Fibroblast of pulmonary artery (primary cell): Measurements from ENCODE around the gene ECT2.
"Not testable (repeated sequence)": the region's sequence is repeated elsewhere in the genome, so short reads cannot be mapped to it uniquely, and the experiment has no call there.

ENCODE experiments used
- DNase-seq: peaks from one replicate; pipeline ENCODE4 v3.0.0-alpha.2; 2010; ENCODE audit warnings: low read depth
- H3K4me3 ChIP-seq: replicated peaks from 2 replicates; pipeline ENCODE4 v1.5.1; 2011; ENCODE audit warnings: low read depth, mild to moderate bottlenecking, control low read depth, low read length, moderate library complexity
- TF ChIP-seq, protein P1 (sequence below): IDR thresholded peaks from 2 replicates; pipeline ENCODE4 v1.5.1; 2011; ENCODE audit warnings: mild to moderate bottlenecking, control low read depth, low read length, inconsistent platforms; ENCODE audit errors: missing control alignments

Gene ECT2

DNA sequence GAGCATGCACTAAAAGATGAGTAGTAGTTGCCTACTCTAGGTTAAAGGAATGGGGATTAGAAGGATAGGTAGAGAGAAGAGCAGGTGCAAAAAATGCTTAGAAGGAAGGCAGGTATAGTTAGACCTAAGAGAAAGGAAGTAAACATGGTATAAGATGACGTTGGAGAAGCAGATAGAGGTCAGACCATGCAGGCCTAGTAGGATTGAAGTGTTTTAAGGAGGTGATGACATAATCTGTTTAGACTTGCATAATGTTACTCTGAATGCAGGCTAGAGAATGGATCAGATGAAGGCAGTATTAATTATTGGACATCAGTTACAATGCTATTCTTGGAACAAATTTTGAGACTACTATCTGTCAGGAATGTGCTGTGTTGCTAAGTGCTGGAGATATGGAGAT is 11.1 kb upstream of the ECT2 start:
- no peak overlapping the region for H3K4me3 ChIP-seq
- no peak for DNase-seq
- TF ChIP-seq, protein P1, sequence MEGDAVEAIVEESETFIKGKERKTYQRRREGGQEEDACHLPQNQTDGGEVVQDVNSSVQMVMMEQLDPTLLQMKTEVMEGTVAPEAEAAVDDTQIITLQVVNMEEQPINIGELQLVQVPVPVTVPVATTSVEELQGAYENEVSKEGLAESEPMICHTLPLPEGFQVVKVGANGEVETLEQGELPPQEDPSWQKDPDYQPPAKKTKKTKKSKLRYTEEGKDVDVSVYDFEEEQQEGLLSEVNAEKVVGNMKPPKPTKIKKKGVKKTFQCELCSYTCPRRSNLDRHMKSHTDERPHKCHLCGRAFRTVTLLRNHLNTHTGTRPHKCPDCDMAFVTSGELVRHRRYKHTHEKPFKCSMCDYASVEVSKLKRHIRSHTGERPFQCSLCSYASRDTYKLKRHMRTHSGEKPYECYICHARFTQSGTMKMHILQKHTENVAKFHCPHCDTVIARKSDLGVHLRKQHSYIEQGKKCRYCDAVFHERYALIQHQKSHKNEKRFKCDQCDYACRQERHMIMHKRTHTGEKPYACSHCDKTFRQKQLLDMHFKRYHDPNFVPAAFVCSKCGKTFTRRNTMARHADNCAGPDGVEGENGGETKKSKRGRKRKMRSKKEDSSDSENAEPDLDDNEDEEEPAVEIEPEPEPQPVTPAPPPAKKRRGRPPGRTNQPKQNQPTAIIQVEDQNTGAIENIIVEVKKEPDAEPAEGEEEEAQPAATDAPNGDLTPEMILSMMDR: no peak

DNA sequence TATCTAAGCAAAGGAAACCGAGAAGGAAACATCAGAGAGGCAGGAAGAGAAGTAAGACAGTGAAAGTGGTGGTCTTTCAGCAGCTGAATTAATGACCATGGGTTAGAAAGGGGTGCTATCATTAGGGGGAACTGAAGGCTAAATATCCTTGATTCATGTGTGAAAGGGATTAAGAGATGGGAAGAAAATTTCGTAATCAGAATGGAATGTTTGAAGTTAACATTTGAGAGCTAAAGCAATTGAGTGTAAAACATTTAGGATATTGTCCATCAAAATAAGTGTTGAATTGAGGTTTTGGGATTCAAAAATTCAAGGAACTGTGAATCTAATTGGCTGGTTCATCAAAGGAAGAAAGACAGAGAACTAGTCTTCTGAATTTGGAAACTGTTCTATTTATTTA is 4.1 kb upstream of the ECT2 start:
- no peak overlapping the region for H3K4me3 ChIP-seq
- peak; percentile 18 for DNase-seq
- TF ChIP-seq, protein P1: no peak

DNA sequence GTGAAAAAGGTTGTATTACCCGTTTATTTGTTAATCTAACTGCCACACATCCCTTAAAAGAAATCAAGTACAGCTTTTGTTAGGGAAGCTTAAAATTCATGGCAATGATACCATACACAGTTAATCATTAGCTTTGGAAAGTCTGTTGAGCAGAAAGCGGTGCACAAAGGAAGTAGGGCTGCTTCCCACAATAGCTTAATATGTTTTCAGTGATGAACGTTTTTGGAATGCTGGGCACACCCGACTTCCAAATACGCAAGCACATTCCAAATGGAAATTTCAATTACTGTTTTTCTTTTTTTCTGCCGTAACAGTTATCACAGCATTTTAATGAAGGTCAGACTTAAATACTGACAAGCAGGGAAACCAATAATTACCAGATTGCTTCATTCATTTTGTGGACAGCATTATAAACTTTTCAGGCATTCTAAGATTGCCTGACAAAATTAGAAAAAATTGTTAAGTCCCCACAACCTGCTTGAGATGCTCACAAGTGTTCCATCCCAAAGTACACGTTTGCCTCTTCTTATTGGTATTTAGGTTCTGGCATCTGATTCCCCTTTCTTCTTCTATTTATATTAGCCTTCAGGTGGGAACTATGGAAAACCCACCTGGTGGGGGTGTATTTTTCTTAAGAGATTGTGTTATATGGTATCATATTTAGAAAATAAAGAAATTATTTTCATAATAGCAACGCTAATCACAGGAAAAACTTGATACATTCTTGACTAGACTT is 1.1 kb upstream of the ECT2 start:
- TF ChIP-seq, protein P1: no peak
- peak; percentile 95 for DNase-seq
- H3K4me3 ChIP-seq: peak overlapping the region; percentile 82

DNA sequence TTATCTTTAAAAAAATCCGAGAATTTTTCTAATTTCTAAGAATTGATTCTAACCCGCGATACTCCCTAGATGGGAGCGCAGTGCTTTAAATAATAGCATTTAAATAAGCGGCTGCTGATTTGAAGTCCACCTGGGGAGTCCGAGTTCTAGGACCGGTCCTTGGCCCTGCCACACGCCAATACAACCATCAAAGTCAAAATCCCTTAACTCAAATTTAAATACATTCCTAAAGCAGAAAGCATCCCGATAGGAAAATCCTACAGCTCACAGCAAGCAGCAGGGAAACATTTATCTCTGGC is 508 bp upstream of the ECT2 start:
- TF ChIP-seq, protein P1: no peak
- peak overlapping the region; percentile 82 for H3K4me3 ChIP-seq
- DNase-seq: no peak

DNA sequence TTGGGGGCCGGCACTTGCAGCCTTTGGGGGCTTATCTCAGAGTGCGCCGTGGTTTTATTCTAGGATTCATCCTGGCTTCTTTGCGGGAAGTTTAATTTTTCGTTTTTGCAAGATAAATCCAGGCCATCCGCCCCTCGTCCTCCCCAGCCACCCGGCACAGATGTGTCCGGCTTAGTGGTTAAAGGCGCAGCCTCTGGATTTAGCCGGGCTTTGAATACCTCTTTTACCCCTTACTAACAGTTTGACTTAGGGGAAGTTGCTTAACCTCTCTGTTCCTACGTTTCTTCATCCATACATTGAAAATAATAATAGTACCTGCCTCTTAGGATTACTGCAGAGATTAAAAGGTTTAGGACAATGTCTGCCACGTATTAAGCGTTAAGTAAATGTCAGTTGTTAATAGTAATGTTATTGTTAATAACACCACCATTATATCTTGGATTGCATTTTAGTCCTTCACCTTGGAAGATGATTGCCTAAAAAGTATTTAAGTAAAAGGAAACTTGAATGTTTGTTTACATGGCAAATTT is 714 bp downstream of the ECT2 start:
- peak overlapping the region; percentile 82 for H3K4me3 ChIP-seq
- TF ChIP-seq, protein P1: no peak
- DNase-seq: peak; percentile 26

DNA sequence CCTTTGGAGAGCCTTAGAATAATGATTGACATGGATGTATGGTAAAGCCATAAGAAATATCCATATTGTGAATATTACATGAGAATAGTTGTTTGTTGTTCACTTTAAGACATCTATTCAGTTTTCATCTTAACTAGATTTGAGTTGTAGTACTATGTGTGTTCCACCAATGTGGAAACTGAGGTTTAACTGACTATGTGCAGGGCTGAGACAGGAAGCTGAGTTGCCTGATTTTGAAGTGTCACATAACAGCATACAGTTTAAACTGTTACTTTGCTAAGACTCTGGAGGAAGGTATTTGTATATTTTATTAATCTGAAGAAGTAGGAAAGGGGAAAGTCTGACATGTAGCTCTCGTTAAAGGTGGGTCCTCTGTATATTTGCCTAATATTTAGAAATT is 2.1 kb downstream of the ECT2 start:
- TF ChIP-seq, protein P1: no peak
- no peak for DNase-seq
- no peak overlapping the region for H3K4me3 ChIP-seq

DNA sequence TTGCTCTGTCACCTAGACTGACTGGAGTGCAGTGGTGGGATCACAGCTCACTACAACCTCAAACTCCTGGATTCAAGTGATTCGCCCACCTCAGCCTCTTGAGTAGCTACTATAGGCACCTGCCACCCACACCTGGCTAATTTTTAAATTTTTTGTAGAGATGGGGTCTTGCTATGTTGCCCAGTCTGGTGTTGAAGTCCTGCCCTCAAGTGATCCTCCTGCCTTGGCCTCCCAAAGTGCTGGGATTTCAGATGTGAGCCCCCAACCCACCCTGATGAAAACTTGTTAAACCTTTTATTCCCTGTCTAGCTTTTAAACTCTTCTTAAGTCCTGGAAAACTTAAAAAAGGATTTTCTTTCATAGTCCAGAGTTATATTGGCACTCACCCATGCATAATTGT is 2.6 kb downstream of the ECT2 start:
- DNase-seq: no peak
- no peak overlapping the region for H3K4me3 ChIP-seq
- TF ChIP-seq, protein P1: no peak

DNA sequence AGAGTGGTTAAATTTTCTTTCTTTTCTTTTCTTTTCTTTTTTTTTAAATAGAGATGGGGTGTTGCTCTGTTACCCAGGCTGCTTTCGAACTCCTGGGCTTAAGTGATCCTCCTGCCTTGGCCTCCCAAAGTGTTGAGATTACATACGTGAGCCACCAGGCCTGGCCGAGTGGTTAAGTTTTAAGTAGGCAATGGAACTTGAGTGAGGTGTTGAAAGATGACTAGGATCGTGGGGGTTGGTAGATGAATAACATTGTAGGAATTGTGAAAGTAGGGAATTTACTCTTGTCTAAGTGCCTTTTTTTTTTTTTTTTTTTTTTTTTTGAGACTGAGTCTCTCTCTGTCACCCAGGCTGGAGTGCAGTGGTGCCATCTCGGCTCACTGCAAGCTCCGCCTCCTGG is 9.9 kb downstream of the ECT2 start:
- DNase-seq: peak; percentile 82

More for the DNA sequence above, 9.9 kb downstream of the ECT2 start:
- not testable (repeated sequence) for H3K4me3 ChIP-seq
